ENCODE measurements around the gene AMBRA1.
A peak's percentile ranks its signal among the peaks of the same experiment; 100 is the strongest.
"Not testable (repeated sequence)": the region's sequence is repeated elsewhere in the genome, so short reads cannot be mapped to it uniquely, and the experiment has no call there.

AMBRA1 gene

DNA sequence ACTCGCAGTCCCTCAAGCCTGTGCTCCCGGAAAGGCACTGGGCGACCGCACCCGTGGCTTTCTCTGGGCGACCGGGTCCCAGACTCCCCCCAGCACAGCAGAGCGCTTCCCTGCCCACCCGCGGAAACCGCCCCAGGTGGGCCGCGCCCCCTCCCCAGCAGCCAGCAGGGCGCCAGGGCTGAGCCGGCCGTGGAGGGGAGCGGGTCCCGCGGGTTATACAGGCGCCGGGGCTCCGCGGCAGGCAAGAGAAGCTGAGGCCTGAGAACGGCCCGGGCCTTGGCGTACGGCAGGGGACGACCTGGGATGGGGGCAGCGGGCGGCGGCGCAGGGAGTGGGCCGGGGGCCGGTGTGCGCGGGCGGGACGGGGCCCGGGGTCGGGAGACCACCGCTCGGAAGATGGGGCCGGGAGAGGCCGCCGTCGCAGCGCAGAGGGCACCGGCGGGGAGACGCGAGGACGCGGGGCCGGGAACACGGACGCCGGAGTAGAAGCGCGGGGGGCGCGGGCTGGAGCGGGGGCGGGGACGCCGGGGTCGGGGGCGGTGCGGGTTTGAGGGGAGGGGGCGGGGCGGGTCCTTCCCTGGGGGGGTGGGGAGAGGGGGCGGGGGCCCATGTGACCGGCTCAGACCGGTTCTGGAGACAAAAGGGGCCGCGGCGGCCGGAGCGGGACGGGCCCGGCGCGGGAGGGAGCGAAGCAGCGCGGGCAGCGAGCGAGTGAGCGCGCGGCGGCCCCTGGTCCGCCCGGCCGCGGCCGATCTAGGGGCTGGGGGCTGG, 212.6 kb downstream of the AMBRA1 start, which contains the start of gene MDK:
Gene MDK, plus strand, starts transcription at position 622 of the 771 bp plus-strand sequence. CDS start 389 bp downstream, outside the sequence.
- Histone ChIP-seq H3K9ac (ENCODE audit: low read depth, low read length) (peak within 1 kb of the TSS; percentile 91), H3K36me3 (ENCODE audit: insufficient read depth, low read length) (peaks cover 4% of the 10 kb centered on the region)

GRCh38 chr11:46380340-46381047, 213.3 kb downstream of the AMBRA1 start:
- peak overlapping the region; percentile 77 for H3K9ac ChIP-seq (ENCODE audit: low read depth, low read length)
- peaks cover 4% of the 10 kb centered on the region for H3K36me3 ChIP-seq (ENCODE audit: insufficient read depth, low read length)
- peaks cover 17% of the 10 kb centered on the region for H3K4me1 ChIP-seq (ENCODE audit: insufficient read depth, low read length)
- H3K9me3 ChIP-seq (ENCODE audit: control insufficient read depth, insufficient read depth, low read length): no peaks in the 10 kb centered on the region

More for the DNA sequence above, 212.6 kb downstream of the AMBRA1 start, which contains the start of gene MDK:
- Histone ChIP-seq H3K9me3 (ENCODE audit: control insufficient read depth, insufficient read depth, low read length) (no peaks in the 10 kb centered on the region), H3K4me1 (ENCODE audit: insufficient read depth, low read length) (peaks cover 17% of the 10 kb centered on the region)

GRCh38 chr11:46379482-46380293, 214.1 kb downstream of the AMBRA1 start:
- Histone ChIP-seq H3K4me1 (ENCODE audit: insufficient read depth, low read length) (peaks cover 17% of the 10 kb centered on the region), H3K9ac (ENCODE audit: low read depth, low read length) (peak overlapping the region; percentile 15; the same call in 1 of the 2 replicates)
- not testable (repeated sequence) for H3K9me3 ChIP-seq (ENCODE audit: control insufficient read depth, insufficient read depth, low read length); H3K36me3 ChIP-seq (ENCODE audit: insufficient read depth, low read length)

DNA sequence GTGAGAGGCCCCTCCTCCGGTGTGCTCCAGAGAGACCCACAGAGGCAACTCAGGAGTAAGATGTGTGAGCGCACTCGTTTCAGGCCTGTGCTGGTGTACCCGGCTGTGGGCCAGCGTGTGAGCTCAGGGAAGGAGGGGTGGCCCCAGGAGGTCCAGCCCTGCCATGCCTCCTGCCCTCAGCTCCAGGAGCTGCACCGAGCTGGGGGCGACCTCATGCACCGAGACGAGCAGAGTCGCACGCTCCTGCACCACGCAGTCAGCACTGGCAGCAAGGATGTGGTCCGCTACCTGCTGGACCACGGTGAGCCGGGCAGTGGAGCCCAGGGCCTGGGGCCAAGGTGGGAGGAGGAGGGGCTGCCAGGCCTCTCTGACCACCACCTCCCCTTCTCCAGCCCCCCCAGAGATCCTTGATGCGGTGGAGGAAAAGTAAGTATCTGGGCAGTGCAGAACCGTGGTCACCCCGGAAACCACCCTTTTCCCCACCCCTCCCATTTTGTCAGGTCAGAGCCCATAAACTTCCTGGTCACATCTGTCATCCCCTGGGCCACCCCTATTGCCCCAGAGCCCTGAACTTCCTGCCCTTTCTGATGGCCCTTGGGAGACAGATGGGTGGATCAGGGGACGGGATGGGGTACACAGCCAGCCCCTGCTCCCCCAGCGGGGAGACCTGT, 214.9 kb downstream of the AMBRA1 start:
- H3K9ac ChIP-seq (ENCODE audit: low read depth, low read length): peak overlapping the region; percentile 15; the same call in 1 of the 2 replicates
- peaks cover 16% of the 10 kb centered on the region for H3K4me1 ChIP-seq (ENCODE audit: insufficient read depth, low read length)
- H3K36me3 ChIP-seq (ENCODE audit: insufficient read depth, low read length): peaks cover 7% of the 10 kb centered on the region
- H3K9me3 ChIP-seq (ENCODE audit: control insufficient read depth, insufficient read depth, low read length): no peaks in the 10 kb centered on the region

DNA sequence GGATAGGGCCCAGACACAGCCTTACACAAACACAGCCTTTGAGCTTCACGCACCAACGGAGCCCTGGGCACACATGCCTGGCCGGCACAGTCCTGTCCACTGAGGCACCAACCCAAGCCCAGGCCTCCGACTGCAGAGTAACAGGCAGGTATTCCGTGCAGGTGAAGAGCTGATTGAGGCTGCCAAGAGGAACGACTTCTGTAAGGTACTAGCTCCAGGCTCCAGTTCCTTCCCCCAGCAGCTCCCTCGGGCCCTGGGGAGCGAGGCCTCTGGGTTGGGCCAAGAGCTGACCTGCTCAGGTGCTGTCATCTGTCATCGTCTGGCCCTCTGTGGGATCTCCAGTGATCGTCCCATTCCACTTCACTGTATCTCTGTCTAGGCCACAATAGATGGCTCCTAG, 215.5 kb downstream of the AMBRA1 start:
- Histone ChIP-seq H3K9ac (ENCODE audit: low read depth, low read length) (no peak overlapping the region), H3K4me1 (ENCODE audit: insufficient read depth, low read length) (peaks cover 10% of the 10 kb centered on the region), H3K9me3 (ENCODE audit: control insufficient read depth, insufficient read depth, low read length) (no peaks in the 10 kb centered on the region), H3K36me3 (ENCODE audit: insufficient read depth, low read length) (peaks cover 7% of the 10 kb centered on the region)

- Histone ChIP-seq H3K36me3 (ENCODE audit: insufficient read depth, low read length) (peaks cover 7% of the 10 kb centered on the region), H3K9ac (ENCODE audit: low read depth, low read length) (no peak overlapping the region), H3K4me1 (ENCODE audit: insufficient read depth, low read length) (peaks cover 8% of the 10 kb centered on the region)
Measured at GRCh38 chr11:46377831-46378230, 216.0 kb downstream of the AMBRA1 start.

DNA sequence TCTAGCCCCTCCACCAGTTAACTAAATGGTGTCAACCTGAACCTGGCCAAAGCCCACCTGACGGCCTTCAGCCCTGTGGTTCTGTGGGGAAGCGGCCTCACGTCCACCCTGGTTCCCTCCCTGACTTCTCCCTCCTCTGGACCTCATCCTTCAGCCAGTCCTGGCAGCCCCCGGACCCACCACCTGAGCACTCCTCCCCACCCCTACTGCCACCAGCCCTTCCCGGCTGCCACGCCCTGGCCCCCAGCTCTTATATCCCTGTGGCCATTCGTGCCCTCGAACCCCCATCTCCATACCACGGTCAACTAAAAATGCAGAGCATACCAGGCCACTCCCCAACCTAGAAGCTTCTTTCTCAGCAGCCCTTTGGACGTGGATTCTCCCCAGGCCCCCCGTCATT, 216.5 kb downstream of the AMBRA1 start:
- Histone ChIP-seq H3K9ac (ENCODE audit: low read depth, low read length) (no peak overlapping the region), H3K36me3 (ENCODE audit: insufficient read depth, low read length) (peaks cover 7% of the 10 kb centered on the region), H3K9me3 (ENCODE audit: control insufficient read depth, insufficient read depth, low read length) (no peaks in the 10 kb centered on the region), H3K4me1 (ENCODE audit: insufficient read depth, low read length) (peaks cover 5% of the 10 kb centered on the region; the same call in 1 of the 2 replicates)

More at GRCh38 chr11:46377831-46378230, 216.0 kb downstream of the AMBRA1 start:
- no peaks in the 10 kb centered on the region for H3K9me3 ChIP-seq (ENCODE audit: control insufficient read depth, insufficient read depth, low read length)

DNA sequence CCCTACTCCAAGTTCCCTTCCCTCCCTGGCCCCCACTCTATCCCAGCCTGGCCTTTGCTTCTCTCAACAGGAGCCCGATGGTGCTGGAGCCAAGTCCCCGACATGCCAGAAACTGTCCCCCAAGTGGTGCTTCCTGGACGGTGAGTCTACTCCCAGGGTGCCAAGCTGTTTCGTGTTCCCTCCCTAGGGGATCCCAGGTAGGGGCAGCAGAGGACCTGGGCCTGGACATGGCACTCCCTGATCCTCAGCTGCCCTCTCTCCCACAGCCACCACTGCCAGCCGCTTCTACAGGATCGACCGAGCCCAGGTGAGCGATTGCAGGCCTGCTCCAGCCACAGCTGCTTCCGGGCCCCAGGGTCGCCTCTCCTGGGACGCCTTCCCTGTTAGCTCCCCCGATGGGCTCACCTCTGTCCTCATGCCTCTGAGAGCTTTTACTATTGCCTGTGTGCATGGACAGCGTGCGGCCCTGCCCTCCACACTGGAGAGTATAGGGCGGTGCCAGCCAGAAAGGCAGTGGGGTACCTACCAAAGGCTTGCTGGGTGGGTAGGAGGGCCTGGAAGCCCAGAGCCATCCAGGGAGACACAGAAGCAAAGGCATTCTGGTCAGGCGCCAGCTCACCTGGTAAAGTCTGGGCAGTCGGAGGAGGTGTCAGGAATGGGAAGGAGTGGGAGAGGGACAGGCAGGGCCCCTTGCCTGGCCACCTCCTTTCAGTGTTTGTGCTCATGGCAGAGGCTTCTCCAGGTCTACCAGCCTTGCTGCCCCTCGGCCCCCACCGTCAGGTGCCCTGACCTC, 217.4 kb downstream of the AMBRA1 start:
- Histone ChIP-seq H3K36me3 (ENCODE audit: insufficient read depth, low read length) (peaks cover 7% of the 10 kb centered on the region), H3K4me1 (ENCODE audit: insufficient read depth, low read length) (peaks cover 5% of the 10 kb centered on the region; the same call in 1 of the 2 replicates), H3K9ac (ENCODE audit: low read depth, low read length) (no peak overlapping the region), H3K9me3 (ENCODE audit: control insufficient read depth, insufficient read depth, low read length) (no peaks in the 10 kb centered on the region)

DNA sequence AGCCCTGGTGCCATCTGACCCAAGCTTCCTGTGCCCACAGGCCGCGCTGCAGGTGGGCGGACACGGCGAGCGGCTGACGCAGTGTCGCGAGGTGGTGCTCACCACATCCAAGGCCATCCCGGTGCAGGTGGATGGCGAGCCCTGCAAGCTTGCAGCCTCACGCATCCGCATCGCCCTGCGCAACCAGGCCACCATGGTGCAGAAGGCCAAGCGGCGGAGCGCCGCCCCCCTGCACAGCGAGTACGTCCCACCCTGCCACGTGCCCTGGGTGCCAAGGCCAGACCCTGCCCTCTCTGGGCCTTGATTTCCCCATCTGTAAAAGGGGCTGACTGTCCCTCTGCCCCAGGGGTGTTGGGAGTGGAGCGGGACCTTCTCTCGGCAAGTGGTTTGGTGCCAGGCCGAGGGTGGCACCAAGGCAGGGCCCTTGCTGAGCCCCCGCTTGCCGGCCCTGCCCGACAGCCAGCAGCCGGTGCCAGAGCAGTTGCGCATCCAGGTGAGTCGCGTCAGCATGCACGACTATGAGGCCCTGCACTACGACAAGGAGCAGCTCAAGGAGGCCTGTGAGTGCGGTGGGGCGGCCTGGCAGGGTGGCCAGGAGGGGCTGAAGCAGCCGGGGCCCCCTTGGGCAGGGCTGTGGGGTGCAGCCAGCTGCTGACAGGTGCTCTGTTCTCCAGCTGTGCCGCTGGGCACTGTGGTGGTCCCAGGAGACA, 218.3 kb downstream of the AMBRA1 start:
- no peaks in the 10 kb centered on the region for H3K9me3 ChIP-seq (ENCODE audit: control insufficient read depth, insufficient read depth, low read length)

GRCh38 chr11:46374815-46375214, 219.0 kb downstream of the AMBRA1 start:
- Histone ChIP-seq H3K36me3 (ENCODE audit: insufficient read depth, low read length) (peaks cover 7% of the 10 kb centered on the region), H3K9me3 (ENCODE audit: control insufficient read depth, insufficient read depth, low read length) (no peaks in the 10 kb centered on the region), H3K9ac (ENCODE audit: low read depth, low read length) (no peak overlapping the region), H3K4me1 (ENCODE audit: insufficient read depth, low read length) (peaks cover 6% of the 10 kb centered on the region; the same call in 1 of the 2 replicates)

More for the DNA sequence above, 218.3 kb downstream of the AMBRA1 start:
- H3K9ac ChIP-seq (ENCODE audit: low read depth, low read length): no peak overlapping the region
- H3K36me3 ChIP-seq (ENCODE audit: insufficient read depth, low read length): peaks cover 7% of the 10 kb centered on the region
- H3K4me1 ChIP-seq (ENCODE audit: insufficient read depth, low read length): peaks cover 5% of the 10 kb centered on the region; the same call in 1 of the 2 replicates

GRCh38 chr11:46373787-46374740, 219.8 kb downstream of the AMBRA1 start:
- Histone ChIP-seq H3K4me1 (ENCODE audit: insufficient read depth, low read length) (peaks cover 9% of the 10 kb centered on the region; the same call in 1 of the 2 replicates), H3K9me3 (ENCODE audit: control insufficient read depth, insufficient read depth, low read length) (no peaks in the 10 kb centered on the region), H3K36me3 (ENCODE audit: insufficient read depth, low read length) (peaks cover 7% of the 10 kb centered on the region), H3K9ac (ENCODE audit: low read depth, low read length) (no peak overlapping the region)

DNA sequence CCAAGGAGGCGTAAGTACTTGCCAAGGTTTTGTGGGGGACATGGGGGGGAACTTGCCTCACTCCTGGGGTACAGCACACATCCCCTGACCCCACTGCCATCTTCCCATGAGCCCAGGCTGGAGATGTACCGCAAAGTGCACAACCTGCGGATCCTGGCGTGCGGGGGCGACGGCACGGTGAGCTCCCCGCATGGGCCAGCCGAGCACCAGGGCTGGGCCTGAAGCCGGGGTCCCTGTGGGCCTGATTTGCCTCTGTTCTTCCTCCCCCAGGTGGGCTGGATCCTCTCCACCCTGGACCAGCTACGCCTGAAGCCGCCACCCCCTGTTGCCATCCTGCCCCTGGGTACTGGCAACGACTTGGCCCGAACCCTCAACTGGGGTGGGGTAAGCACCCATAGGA, 221.3 kb downstream of the AMBRA1 start:
- not testable (repeated sequence) for H3K4me1 ChIP-seq (ENCODE audit: insufficient read depth, low read length); H3K36me3 ChIP-seq (ENCODE audit: insufficient read depth, low read length); H3K9me3 ChIP-seq (ENCODE audit: control insufficient read depth, insufficient read depth, low read length); H3K9ac ChIP-seq (ENCODE audit: low read depth, low read length)
